DMS153 (cell line): ENCODE measurements around the gene ZMYM5.
A peak's percentile ranks its signal among the peaks of the same experiment; 100 is the strongest.
"Not testable (repeated sequence)": the region's sequence is repeated elsewhere in the genome, so short reads cannot be mapped to it uniquely, and the experiment has no call there.

ENCODE experiments used
- DNase-seq: peaks from one replicate; lab custom pipeline; 2025; lab: John Stamatoyannopoulos, UW

Gene ZMYM5

GRCh38 chr13:19863323-19864023 is at the start of gene ZMYM5:
Gene ZMYM5, minus strand, starts transcription at chr13:19863649. Its CDS starts 11,469 bp downstream, at chr13:19852180.
- DNase-seq, result peak; percentile 98

- no peak for DNase-seq
Measured at GRCh38 chr13:19910336-19911072, 47.1 kb upstream of the ZMYM5 start.

DNA sequence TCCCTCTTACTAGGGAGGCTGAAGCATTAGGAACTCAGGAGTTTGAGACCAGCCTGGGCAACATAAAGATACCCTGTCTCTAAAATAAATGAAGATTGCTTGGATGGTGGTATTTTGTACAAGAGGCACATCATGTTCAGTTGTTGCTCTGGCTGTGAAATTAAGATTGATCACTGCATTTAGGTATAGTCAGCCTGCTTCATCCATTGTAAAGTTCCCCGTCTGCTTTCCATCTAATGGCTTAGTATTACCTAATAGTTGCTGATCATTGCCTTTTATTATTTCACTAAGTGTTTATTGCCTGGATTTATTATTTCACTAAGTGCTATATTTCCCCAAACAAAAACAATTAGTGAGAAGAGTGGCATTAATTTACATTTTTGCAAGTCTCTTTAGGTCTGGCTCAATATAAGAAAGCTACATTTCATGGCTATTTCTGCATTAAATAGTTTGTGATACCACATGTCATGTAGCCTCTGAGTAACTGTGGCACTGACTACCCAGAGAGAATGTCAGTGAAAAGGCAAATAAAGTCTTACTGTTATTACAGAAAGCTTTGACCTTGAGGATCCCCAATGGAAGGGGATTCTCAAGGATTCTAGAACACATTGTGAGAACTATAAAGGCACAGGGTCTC is 45.0 kb upstream of the ZMYM5 start:
- DNase-seq, result no peak

GRCh38 chr13:19905487-19906195 is 42.2 kb upstream of the ZMYM5 start:
- DNase-seq, result not testable (repeated sequence)

DNA sequence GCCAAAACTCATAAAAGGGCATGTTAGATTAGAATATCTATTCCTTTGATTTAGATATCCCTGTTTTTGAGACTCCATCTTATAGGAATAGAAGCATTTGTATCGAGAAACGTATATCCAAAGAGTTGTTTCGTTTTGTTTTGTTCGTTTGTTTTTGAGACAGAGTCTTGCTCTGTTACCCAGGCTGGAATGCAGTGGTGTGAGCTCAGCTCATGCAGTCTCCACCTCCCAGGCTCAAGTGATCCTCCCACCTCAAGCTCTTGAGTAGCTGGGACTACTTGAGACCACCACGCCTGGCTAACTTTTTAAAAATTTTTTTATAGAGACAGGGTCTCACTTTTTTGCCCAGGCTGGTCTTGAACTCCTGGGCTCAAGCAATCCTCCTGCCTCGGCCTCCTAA is 26.6 kb upstream of the ZMYM5 start:
- no peak for DNase-seq

- DNase-seq, result no peak
Measured at GRCh38 chr13:19888799-19889198, 25.4 kb upstream of the ZMYM5 start.

DNA sequence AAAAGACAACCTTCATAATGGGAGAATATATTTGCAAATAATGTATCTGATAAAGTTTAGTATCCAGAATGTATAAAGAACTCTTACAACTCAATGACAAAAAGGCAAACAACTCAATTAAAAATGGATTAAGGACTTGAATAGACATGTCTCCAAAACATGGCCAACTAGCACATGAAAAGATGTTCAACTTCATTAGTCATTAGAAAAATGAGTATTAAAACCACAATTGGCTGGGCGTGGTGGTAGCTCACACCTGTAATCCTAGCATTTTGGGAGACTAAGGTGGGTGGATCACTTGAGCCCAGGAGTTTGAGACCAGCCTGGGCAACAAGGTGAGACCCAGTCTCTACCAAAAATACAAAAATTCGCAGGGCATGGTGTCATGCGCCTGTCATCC is 18.8 kb upstream of the ZMYM5 start:
- DNase-seq, result no peak

GRCh38 chr13:19881641-19882040 is 18.2 kb upstream of the ZMYM5 start:
- no peak for DNase-seq

DNA sequence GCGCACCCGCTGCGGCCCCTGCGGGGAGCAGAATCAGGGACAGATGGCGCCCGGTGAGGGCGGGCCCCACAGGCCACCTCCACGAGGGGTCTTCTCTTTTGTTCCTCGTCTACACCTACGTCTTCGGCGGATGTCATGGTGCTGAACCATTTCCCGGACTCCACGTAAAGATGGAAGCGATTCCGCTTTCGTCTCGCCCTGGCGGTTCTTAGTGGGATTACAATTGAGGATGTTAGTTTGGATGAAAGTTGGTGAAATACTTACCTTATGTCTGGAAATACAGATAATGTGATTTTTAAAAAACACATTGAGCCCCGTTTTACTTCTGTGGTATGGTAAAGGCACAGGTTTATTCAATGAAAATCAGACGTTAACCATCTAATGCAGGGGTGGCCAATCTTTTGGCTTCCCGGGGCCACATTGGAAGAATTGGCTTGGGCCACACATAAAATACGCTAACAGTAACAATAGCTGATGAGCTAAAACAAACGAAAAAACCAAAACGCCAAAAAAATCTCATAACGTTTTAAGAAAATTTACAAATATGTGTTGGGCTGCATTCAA is 1.4 kb upstream of the ZMYM5 start:
- DNase-seq, result peak; percentile 28

- peak; percentile 21 for DNase-seq
Measured at GRCh38 chr13:19864024-19864745, 736 bp upstream of the ZMYM5 start.

- DNase-seq, result no peak
Measured at GRCh38 chr13:19862481-19863313, 752 bp downstream of the ZMYM5 start.

DNA sequence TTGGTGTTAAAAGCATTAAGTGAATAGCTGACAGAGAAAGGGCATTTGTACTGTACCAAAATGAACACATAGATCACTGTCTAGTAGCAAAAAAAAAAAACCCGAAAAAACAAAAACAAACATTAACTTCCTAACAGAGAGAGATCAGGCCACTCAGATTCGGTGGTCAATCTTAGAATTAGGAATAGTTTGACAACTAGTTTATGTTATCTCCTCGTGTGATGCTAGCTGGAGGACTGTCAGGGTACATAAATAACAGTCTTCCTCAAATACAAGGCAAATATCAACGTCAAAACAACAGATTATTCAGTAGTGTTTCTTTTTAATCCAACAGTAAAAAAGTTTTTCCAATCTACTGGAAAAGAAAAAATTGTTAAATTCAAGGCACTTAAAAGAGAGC is 1.7 kb downstream of the ZMYM5 start:
- no peak for DNase-seq

DNA sequence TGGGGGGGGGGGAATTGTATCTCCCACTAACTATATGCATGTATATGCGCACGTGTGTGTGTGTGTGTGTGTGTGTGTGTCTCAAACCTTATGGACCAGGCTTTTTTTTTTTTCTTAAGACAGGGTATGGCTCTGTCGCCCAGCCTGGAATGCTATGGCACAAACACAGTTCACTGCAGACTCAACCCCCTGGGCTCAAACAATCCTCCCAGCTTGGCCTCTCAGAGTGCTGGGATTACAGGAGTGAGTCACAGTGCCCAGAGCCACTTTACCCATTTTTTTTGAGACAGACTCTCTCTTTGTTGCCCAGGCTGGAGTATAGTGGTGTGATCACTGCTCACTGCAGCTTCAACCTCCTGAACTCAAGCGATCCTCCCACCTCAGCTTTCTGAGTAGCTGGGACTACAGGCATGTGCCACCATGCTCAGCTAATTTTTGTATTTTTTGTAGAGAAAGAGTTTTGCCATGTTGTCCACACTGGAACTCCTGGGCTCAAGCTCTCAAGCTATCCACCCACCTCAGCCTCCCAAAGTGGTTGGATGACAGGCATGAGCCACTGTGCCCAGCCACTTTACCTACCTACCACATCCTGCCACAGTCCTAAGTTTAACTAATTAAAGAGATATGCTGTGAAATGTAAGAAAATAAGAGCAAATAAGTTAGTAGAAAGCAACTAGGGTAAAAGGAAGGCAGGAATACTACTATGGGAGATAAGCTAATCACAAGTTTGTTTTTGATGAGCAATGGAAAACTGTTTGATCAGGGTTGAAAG is 2.4 kb downstream of the ZMYM5 start:
- DNase-seq, result no peak

DNA sequence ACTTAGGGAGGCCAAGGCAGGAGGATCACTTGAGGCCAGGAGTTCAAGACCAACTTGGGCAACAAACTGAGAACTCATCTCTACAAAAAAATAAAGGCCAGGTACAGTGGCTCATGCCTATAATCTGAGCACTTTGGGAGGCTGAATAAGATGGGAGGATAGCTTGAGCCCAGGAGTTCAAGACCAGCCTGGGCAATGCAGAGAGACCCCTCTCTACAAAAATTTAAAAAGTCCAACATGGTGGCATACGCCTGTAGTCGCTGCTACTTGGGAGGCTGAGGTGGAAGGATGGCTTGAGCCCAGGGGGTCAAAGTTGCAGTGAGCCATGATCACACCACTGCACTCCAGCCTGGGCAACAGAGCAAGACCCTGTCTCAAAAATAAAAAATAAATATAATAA is 5.8 kb downstream of the ZMYM5 start:
- DNase-seq, result not testable (repeated sequence)

GRCh38 chr13:19852766-19853165 is 10.7 kb downstream of the ZMYM5 start:
- no peak for DNase-seq

- no peak for DNase-seq
Measured at GRCh38 chr13:19845758-19846157, 17.7 kb downstream of the ZMYM5 start.

GRCh38 chr13:19838865-19839275 is 24.6 kb downstream of the ZMYM5 start:
- no peak for DNase-seq

DNA sequence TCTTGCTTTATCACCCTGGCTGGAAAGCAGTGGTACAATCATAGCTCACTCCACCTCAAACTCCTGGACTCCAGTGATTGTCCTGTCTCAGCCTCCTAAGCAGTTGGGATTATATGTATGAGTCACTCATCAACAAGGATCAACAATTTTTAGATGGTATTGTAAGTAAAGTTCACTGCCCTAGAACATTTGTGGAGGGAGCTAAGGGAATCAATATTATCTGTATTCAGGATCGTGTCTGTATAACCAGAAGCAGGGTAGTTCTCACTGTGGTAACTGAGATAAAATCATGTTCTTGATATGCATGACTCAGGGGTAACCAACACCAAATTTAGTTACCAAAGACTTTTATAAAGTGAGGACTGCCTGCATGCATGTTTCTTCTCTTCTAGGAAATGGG is 27.0 kb downstream of the ZMYM5 start:
- no peak for DNase-seq

DNA sequence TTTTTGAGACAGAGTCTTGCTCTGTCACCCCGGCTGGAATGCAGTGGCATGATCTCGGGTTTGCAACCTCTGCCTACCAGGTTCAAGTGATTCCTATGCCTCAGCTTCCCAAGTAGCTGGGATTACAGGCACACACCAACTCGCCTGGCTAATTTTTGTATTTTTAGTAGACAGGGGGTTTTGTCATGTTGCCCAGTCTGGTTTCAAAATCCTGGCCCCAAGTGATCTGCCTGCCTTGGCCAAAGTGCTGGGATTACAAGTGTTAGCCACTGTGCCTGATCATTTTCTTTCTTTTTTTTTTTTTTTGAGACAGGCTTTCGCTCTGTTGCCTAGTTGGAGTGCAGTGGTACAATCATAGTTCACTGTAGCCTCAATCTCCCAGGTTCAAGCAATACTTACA is 28.7 kb downstream of the ZMYM5 start:
- DNase-seq, result no peak

DNA sequence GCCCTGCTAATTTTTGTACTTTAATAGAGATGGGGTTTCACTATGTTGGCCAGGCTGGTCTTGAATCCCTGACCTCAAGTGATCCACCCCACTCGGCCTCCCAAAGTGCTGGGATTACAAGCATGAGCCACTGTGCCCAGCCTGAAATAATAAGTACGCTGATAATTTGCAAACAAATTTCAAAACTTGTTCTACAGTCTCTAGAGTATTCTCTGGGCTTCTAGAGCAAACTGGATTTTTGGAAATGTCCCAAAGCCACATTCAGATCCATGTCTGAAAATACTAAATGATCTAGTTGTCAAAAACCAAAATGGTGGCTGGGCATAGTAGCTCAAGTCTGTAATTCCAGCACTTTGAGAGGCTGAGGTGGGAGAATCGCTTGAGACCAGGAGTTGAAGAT is 40.8 kb downstream of the ZMYM5 start:
- no peak for DNase-seq
